ENCODE data around the gene PLEKHH2. TPM values are rescaled to one million over a fixed set of nuclear protein-coding genes. Genes with fewer than 3 reads are reported as not detected.

PLEKHH2 gene
- 10 to 100 TPM; 38.2 to 85.4 (median 68.7) TPM for total RNA-seq

GRCh38 chr2:43637030-43637803 lies at the start of gene PLEKHH2:
Gene PLEKHH2, plus strand, starts transcription at chr2:43637260. Its CDS starts 7,414 bp downstream, at chr2:43644674.
- no peak for TF ChIP-seq CTCF (IDR thresholded peaks at IDR 0.05; ENCODE audit: low read depth)

- TF ChIP-seq CTCF (IDR thresholded peaks at IDR 0.05; ENCODE audit: low read depth): no peak
Observed at GRCh38 chr2:43592443-43592842, 44.6 kb upstream of the PLEKHH2 start.

GRCh38 chr2:43593254-43593653 lies 43.8 kb upstream of the PLEKHH2 start:
- no peak for TF ChIP-seq CTCF (IDR thresholded peaks at IDR 0.05; ENCODE audit: low read depth)

- no peak for TF ChIP-seq CTCF (IDR thresholded peaks at IDR 0.05; ENCODE audit: low read depth)
Observed at GRCh38 chr2:43594875-43595274, 42.2 kb upstream of the PLEKHH2 start.

DNA sequence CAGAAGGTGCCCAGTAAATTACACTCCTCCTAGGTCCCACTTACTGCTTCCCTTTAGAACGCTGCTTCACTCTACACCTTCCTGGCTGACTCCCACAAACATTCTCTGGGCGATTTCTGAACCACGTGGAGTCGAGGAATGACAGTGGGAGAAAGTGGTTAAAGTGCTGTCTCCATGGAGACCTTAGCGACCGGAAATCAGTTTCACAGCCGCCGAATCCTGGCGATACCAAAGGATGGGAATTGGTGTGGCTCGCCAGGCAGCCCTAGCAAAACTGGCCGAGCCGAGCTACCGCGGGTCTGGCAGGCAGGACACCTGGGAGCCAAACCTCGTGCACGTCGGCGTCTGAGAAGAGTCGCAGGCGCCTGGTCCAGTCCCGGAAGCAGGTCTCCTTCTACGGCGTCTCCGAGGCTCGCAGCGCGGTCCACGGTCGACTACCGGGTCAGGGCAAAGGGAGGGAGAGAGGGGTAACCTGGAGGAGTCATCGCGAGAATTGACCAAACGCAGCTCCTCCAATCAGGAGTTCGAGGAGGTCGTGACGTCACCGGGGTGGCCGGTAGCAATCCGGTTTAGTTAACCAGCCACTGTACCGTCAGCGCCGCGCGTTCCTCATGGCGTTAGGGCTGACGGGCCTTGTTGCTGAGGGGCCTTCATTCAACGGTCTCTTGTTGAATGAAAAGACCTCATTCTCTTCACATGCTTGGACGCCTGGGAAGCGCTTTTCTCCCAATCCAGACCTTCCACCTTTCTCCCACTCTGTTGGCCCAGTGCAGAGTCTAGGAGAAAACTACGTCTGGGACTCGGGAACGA lies 41.3 kb upstream of the PLEKHH2 start, which contains the start of gene THADA:
Gene THADA, minus strand, starts transcription at position 436 of the 810 bp plus-strand sequence. CDS start 3,646 bp downstream, outside the sequence.
- no peak for TF ChIP-seq CTCF (IDR thresholded peaks at IDR 0.05; ENCODE audit: low read depth)

- TF ChIP-seq CTCF (IDR thresholded peaks at IDR 0.05; ENCODE audit: low read depth): no peak
Observed at GRCh38 chr2:43604674-43605073, 32.4 kb upstream of the PLEKHH2 start.

GRCh38 chr2:43605079-43605655 lies 31.9 kb upstream of the PLEKHH2 start:
- TF ChIP-seq CTCF (IDR thresholded peaks at IDR 0.05; ENCODE audit: low read depth): no peak
